NT2/D1 (cell line): ENCODE measurements around the gene EWSR1.

Experiments used
- YY1 ChIP-seq: IDR thresholded peaks from 2 replicates; pipeline ENCODE4 v1.6.1; 2011; ENCODE audit not compliant: insufficient read length, insufficient read depth
- ZNF274 ChIP-seq: IDR thresholded peaks from 2 replicates; pipeline ENCODE4 v1.6.1; 2011; ENCODE audit warnings: mild to moderate bottlenecking, low read depth, low read length

DNA sequence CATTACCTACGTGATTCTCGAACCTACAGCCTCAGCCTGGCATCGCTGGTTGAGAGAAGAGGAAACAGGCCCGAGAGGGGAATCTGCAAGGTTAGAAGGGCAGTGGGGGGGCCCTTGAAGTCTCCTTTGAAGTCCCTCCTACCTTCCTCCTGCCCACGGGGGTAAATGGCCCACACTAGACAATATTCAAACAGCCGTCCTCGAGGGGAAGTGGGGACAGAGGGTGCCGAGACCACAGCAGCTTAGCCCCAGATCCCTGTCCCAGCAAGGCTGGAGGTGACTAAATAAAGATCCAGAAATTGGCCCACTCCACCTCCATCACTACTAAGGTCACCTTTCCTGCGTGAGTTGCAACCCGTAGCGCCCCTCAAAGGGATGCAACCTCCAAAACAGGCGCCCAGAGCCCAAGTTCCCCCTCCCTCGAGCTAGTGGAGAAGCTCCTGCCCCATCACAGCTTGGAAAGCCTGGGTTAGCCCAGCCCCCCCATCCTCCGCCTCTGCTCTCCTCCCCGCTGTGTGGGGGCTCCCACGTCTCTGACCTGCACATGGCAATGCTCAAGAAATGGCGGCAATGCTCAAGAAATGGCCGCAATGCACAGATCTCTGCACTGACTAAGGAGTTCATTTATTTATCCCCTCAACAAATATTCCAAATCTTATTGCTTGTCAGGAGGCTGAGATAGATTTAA, 48.2 kb downstream of the EWSR1 start:
- TF ChIP-seq ZNF274 (no peak), YY1 (no peak)
